ENCODE results near the gene IL18.

DNA sequence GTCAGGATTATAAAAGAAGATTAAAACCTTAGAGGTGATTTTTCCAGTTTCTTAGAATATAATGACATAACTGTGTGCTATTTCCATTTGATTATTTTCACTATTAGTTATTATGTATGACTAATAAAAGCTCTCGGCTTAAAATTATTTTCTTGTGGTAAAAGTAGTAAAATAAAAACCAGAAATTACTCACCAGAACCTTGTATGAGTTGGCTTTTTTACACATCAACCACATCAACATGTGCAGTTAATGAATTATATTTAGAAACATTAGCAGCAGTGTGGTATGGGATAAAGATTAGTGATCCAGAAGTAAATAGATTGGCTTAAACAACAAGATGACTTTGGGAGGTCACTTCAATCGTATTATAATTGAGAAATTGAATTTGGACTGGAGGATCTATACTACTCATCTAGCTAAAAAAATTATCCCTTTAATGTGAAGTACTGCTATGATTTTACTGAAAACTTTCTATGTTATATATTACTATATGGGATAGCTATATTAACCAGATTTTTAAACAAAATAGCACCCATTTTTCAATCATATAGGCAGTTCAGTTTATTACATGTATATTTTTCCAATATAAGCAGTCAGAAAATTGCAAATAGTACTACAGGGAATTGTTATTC, 8.6 kb upstream of the IL18 start:
- TF ChIP-seq, protein P1, sequence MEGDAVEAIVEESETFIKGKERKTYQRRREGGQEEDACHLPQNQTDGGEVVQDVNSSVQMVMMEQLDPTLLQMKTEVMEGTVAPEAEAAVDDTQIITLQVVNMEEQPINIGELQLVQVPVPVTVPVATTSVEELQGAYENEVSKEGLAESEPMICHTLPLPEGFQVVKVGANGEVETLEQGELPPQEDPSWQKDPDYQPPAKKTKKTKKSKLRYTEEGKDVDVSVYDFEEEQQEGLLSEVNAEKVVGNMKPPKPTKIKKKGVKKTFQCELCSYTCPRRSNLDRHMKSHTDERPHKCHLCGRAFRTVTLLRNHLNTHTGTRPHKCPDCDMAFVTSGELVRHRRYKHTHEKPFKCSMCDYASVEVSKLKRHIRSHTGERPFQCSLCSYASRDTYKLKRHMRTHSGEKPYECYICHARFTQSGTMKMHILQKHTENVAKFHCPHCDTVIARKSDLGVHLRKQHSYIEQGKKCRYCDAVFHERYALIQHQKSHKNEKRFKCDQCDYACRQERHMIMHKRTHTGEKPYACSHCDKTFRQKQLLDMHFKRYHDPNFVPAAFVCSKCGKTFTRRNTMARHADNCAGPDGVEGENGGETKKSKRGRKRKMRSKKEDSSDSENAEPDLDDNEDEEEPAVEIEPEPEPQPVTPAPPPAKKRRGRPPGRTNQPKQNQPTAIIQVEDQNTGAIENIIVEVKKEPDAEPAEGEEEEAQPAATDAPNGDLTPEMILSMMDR (IDR thresholded peaks at IDR 0.05; ENCODE audit: poor library complexity, severe bottlenecking), result no peak
- no peak for TF ChIP-seq POLR2AphosphoS5 (IDR thresholded peaks at IDR 0.05)
- TF ChIP-seq EP300 (conservative IDR thresholded peaks at IDR 0.05; ENCODE audit: poor library complexity, severe bottlenecking), result no peak
- TF ChIP-seq EZH2 (IDR thresholded peaks at IDR 0.05; ENCODE audit: borderline replicate concordance, insufficient read depth, low read length, poor library complexity, severe bottlenecking), result no peak
- TF ChIP-seq, protein P2, sequence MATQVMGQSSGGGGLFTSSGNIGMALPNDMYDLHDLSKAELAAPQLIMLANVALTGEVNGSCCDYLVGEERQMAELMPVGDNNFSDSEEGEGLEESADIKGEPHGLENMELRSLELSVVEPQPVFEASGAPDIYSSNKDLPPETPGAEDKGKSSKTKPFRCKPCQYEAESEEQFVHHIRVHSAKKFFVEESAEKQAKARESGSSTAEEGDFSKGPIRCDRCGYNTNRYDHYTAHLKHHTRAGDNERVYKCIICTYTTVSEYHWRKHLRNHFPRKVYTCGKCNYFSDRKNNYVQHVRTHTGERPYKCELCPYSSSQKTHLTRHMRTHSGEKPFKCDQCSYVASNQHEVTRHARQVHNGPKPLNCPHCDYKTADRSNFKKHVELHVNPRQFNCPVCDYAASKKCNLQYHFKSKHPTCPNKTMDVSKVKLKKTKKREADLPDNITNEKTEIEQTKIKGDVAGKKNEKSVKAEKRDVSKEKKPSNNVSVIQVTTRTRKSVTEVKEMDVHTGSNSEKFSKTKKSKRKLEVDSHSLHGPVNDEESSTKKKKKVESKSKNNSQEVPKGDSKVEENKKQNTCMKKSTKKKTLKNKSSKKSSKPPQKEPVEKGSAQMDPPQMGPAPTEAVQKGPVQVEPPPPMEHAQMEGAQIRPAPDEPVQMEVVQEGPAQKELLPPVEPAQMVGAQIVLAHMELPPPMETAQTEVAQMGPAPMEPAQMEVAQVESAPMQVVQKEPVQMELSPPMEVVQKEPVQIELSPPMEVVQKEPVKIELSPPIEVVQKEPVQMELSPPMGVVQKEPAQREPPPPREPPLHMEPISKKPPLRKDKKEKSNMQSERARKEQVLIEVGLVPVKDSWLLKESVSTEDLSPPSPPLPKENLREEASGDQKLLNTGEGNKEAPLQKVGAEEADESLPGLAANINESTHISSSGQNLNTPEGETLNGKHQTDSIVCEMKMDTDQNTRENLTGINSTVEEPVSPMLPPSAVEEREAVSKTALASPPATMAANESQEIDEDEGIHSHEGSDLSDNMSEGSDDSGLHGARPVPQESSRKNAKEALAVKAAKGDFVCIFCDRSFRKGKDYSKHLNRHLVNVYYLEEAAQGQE (IDR thresholded peaks at IDR 0.05; ENCODE audit: borderline replicate concordance), result no peak
- TF ChIP-seq RAD21 (conservative IDR thresholded peaks at IDR 0.05), result no peak
- TF ChIP-seq MXI1 (conservative IDR thresholded peaks at IDR 0.05; ENCODE audit: poor library complexity, severe bottlenecking), result no peak
